Glutamatergic neuron (in vitro differentiated cells): Measurements from ENCODE around the gene LRP1. TPM values are rescaled to one million over a fixed set of nuclear protein-coding genes. Genes with fewer than 3 reads are reported as not detected.

Experiments used
- DNase-seq: peaks from one replicate; pipeline ENCODE4 v3.0.0; 2022
- H3K27ac Mint-ChIP-seq: one replicate; pipeline ENCODE4 v1.8.0; 2020; ENCODE audit warnings: mild to moderate bottlenecking, mixed read lengths, inconsistent platforms; ENCODE audit not compliant: unreplicated experiment
- H3K27me3 Mint-ChIP-seq: one replicate; pipeline ENCODE4 v1.8.0; 2020; ENCODE audit warnings: mild to moderate bottlenecking, moderate library complexity, mixed read lengths, inconsistent platforms; ENCODE audit not compliant: unreplicated experiment
- H3K36me3 Mint-ChIP-seq: one replicate; pipeline ENCODE4 v1.8.0; 2020; ENCODE audit warnings: mild to moderate bottlenecking, mixed read lengths, inconsistent platforms; ENCODE audit not compliant: unreplicated experiment
- H3K4me1 Mint-ChIP-seq: one replicate; pipeline ENCODE4 v1.8.0; 2020; ENCODE audit warnings: mild to moderate bottlenecking, low read depth, mixed read lengths, inconsistent platforms; ENCODE audit not compliant: unreplicated experiment
- H3K4me3 Mint-ChIP-seq: one replicate; pipeline ENCODE4 v1.8.0; 2020; ENCODE audit warnings: mild to moderate bottlenecking, mixed read lengths, inconsistent platforms; ENCODE audit not compliant: unreplicated experiment
- H3K9me3 Mint-ChIP-seq: one replicate; pipeline ENCODE4 v1.8.0; 2020; ENCODE audit warnings: mild to moderate bottlenecking, moderate library complexity, mixed read lengths, inconsistent platforms; ENCODE audit not compliant: unreplicated experiment
- CTCF ChIP-seq: fragments of 200-600 bp; sonication (generic); IDR thresholded peaks from one replicate; pipeline ENCODE4 v1.5.0; 2021; ENCODE audit not compliant: partially characterized antibody, unreplicated experiment
- total RNA-seq: library from RNA; stranded (reverse); fragmentation: NEBNext Ultra II Directional; extraction: Animal tissue kit (Norgen Biotek cat#: 25700); gene quantifications from one replicate; pipeline ENCODE4 v1.2.1, GENCODE V29; 2021; ENCODE audit not compliant: unreplicated experiment

Gene LRP1
- total RNA-seq, 1 donor from 2014 or later: 125 TPM

GRCh38 chr12:57173089-57173488 lies 44.8 kb downstream of the LRP1 start:
- Mint-ChIP-seq H3K27ac (no peak overlapping the region), H3K36me3 (peaks cover 5% of the 10 kb centered on the region), H3K4me3 (no peak overlapping the region), H3K27me3 (peaks cover 18% of the 10 kb centered on the region), H3K9me3 (no peaks in the 10 kb centered on the region), H3K4me1 (no peaks in the 10 kb centered on the region)
- TF ChIP-seq CTCF: peak; percentile 62
- DNase-seq: peak; percentile 53

- Mint-ChIP-seq H3K9me3 (no peaks in the 10 kb centered on the region), H3K36me3 (peaks cover 5% of the 10 kb centered on the region), H3K27ac (no peak overlapping the region), H3K27me3 (peaks cover 18% of the 10 kb centered on the region), H3K4me1 (no peaks in the 10 kb centered on the region), H3K4me3 (no peak overlapping the region)
- no peak for DNase-seq
- no peak for TF ChIP-seq CTCF
These were observed 45.4 kb downstream of the LRP1 start for GRCh38 chr12:57173683-57174082.

GRCh38 chr12:57175428-57176138 lies 47.3 kb downstream of the LRP1 start:
- H3K27ac Mint-ChIP-seq: no peak overlapping the region
- H3K9me3 Mint-ChIP-seq: no peaks in the 10 kb centered on the region
- H3K4me3 Mint-ChIP-seq: no peak overlapping the region
- no peaks in the 10 kb centered on the region for H3K4me1 Mint-ChIP-seq
- peak; percentile 73 for TF ChIP-seq CTCF
- peaks cover 19% of the 10 kb centered on the region for H3K27me3 Mint-ChIP-seq
- peaks cover 5% of the 10 kb centered on the region for H3K36me3 Mint-ChIP-seq
- peak; percentile 84 for DNase-seq

- peaks cover 19% of the 10 kb centered on the region for H3K27me3 Mint-ChIP-seq
- H3K4me3 Mint-ChIP-seq: no peak overlapping the region
- no peak for DNase-seq
- no peaks in the 10 kb centered on the region for H3K4me1 Mint-ChIP-seq
- no peaks in the 10 kb centered on the region for H3K9me3 Mint-ChIP-seq
- H3K27ac Mint-ChIP-seq: peak overlapping the region; percentile 17
- TF ChIP-seq CTCF: no peak
- H3K36me3 Mint-ChIP-seq: peaks cover 3% of the 10 kb centered on the region
These were observed 47.8 kb downstream of the LRP1 start for GRCh38 chr12:57176139-57176477.

- H3K4me1 Mint-ChIP-seq: no peaks in the 10 kb centered on the region
- no peak for DNase-seq
- no peaks in the 10 kb centered on the region for H3K36me3 Mint-ChIP-seq
- H3K4me3 Mint-ChIP-seq: no peak overlapping the region
- H3K27ac Mint-ChIP-seq: no peak overlapping the region
- H3K27me3 Mint-ChIP-seq: peaks cover 17% of the 10 kb centered on the region
- no peak for TF ChIP-seq CTCF
- no peaks in the 10 kb centered on the region for H3K9me3 Mint-ChIP-seq
These were observed 48.6 kb downstream of the LRP1 start for GRCh38 chr12:57176846-57177245.
